Activated CD4-positive, alpha-beta T cell treated with anti-CD3 and anti-CD28 coated beads, Interleukin-2, amount 50 U/mL, for 4 hours (primary cell): ENCODE data around the gene ING5.

ENCODE experiments used
- DNase-seq, 2 experiments: peaks; one replicate each; pipeline ENCODE4 v3.0.0-alpha.2; 2020

Gene ING5

GRCh38 chr2:241720099-241720498, 18.3 kb downstream of the ING5 start:
- DNase-seq, result no peak

DNA sequence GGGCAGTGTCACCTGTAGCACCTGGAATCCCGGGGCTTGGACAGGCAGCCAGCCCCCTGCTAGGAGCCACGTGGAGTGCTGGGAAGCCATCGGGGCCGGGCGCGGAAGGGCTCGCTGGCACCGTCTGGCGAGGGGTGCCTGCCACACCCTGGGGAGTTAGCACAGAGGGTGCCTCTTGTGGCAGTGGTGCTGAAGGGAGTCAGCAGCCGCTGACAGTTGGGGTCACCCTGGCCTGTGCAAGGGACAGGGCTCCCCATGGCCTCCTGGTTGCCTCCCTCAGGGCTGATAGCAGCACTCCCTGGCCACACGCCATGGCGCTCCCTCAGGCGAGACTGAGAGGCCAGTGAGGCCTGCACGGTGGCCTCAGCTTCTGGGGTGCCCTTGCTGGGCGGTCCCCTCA, 18.7 kb downstream of the ING5 start:
- DNase-seq, result no peak

DNA sequence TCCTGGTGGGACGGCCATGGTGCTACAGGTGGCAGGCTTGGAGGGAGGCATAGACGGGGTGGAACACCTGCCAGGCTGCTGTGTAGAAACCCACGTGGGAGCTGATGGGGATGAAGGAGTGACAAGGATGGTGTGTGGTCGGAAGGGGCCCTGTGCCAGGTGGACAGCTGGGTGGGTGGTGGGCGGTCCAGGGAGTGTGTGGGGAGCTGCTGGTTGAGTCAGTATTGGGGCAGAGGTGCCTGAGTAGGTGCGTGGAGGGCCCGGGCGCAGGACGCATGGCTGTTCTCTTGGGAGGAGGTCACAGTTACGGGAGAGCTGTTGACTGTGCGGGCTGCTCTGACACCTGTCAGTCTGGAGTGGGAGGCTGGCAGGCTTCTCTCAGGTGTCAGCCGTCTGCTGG, 20.0 kb downstream of the ING5 start:
- DNase-seq, result no peak

DNA sequence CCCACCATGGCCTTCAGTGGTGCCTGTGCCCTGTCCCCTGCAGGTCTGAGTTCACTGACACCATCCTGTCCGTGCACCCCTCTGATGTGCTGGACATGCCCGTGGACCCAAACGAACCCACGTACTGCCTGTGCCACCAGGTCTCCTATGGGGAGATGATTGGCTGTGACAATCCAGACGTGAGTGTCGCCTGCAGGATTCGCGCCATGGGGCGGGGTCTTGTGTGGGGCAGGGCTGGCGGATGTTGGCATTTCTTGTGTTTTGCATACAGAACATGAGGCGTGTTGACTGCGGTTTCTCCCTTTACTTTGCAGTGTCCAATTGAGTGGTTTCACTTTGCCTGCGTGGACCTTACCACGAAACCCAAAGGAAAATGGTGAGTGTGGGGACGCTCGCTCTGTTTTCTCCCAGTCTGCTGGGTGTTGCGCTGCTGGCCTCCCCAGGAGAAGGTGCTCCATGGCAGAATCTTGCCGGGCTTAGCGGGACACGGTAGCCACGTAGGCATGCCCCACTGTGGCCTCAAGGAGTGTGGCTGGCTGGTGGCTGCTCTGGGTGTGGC, 21.1 kb downstream of the ING5 start:
- DNase-seq, result no peak

GRCh38 chr2:241724259-241724974, 22.6 kb downstream of the ING5 start:
- DNase-seq, result peak in 1 of 2 experiments; percentile 30

DNA sequence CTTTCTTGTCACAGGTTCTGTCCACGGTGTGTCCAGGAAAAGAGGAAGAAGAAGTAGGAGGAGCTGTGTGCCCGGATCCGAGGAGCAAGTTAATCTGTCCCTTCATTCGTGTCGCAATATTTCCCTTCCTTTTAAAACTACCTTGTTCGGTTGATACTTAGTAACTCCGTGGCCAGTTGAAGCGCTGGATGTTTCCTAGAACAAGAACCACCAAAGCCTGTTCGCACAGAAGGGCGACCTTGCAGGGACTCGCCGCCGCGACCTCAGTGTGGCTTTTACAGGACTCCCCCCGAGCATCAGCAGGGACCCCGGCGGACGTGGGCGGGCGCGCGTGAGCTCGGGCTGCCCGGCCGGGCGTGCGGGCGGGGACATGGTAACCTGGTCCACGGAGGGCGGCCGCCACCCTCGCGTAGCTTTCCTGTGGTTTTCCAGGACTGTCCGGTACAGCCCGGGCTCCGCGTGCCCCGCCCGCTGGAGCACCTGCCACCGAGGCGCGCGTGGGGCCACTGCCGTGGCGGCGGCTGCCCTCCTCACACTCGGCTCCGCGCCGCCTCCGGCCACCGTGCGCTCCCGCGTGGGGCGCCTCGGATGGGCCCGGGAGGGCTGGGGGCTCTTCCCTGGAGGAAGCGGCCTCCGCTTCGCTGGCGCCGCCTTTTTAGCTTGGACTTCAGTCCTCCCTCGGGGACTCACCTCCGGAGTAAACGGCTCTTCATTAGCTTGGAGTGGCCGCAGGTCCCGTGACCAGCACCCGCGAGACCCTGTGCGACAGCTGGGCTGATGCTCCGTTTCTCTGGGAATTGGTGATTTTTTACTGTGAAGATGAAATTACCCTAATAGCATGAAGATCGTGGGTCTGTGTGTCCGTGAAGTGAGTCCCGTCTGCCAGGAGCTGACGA, 23.4 kb downstream of the ING5 start:
- DNase-seq, result no peak

GRCh38 chr2:241726459-241726858, 24.6 kb downstream of the ING5 start:
- no peak for DNase-seq

GRCh38 chr2:241728000-241728399, 26.2 kb downstream of the ING5 start:
- no peak for DNase-seq

- DNase-seq, result no peak
Observed at GRCh38 chr2:241728627-241729026, 26.8 kb downstream of the ING5 start.

GRCh38 chr2:241729868-241730267, 28.0 kb downstream of the ING5 start:
- DNase-seq, result no peak

DNA sequence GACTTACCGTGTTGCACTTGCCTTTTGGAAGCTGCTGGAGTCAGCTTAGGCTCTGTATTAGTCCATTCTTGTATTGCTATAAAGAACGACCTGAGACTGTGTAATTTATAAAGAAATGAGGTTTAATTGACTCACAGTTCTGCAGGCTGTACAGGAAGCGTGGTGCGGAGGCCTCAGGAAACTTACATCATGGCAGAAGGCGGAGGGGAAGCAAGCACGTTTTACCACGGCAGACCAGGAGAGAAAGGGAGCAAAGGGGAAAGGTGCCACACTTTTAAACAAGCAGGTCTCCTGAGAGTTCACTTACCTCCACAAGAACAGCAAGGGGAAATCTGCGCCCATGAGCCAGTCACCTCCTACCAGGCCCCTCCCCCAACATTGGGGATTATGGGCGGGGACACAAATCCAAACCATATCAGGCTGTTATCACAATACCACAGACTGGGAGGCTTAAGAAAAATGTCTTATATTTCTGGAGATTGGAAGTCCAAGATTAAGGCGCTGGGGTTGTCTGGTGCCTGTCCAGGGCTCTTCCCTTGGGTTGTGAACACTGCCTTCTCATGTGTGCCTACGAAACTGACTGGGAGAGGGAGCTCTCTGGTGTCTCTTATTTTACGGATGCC, 28.9 kb downstream of the ING5 start:
- no peak for DNase-seq

DNA sequence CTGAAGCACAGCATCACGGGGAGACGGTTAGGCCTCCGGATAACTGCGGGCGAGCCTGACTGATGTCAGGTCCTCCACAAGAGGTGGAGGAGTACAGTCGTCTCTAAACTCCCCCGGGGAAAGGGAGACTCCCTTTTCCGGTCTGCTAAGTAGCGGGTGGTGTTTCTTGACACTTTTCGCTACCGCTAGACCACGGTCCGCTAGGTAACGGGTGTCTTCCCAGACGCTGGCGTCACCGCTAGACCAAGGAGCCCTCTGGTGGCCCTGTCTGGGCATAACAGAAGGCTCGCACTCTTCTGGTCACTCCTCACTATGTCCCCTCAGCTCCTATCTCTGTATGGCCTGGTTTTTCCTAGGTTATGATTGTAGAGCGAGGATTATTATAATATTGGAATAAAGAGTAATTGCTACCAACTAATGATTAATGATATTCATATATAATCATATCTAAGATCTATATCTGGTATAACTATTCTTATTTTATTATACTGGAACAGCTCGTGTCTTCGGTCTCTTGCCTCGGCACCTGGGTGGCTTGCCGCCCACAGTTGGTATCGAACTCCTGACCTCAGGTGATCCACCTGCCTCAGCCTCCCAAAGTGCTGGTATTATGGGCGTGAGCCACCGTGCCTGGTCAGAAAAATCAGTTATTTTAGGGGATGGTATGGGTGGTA, 30.8 kb downstream of the ING5 start:
- DNase-seq, result peak; percentile 44 to 49

DNA sequence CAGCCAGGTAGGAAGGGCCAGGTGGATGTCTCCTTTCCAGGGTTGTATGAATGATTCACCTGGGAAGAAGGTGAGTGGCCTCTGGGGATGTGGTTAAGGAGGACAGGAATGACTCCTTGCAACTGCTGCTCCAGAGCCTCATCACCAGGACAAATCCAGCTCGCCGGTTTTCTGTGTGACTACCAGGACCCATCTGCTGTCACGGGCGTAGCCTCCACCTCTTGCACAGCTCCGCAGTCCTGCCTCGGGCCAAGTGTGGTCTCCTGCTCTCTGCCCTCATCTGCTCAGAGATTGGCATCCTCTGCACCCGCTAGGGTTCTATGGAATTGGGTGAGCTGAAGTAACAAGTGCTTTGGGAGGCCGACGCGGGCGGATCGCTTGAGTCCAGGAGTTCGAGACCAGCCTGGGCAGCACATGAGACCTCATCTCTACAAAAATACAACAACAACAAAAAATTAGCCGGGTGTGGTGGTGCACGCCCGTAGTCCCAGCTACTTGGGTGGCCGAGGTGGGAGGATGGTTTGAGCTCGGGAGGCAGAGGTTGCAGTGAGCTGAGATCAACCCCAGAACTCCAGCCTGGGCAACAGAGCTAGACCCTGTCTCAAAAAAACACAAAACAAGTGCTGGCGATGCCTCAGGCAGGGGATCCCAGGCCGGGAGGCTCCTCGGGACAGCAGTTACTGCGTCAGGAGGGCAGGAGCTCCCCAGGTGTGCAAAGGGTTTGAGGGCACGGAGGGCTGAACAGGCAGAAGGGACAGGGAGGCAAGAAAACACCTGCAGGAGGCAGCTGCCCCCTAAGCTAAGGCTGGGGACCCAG, 31.8 kb downstream of the ING5 start:
- DNase-seq, result no peak

GRCh38 chr2:241734208-241734466, 32.3 kb downstream of the ING5 start:
- DNase-seq, result no peak

GRCh38 chr2:241734467-241735208, 32.8 kb downstream of the ING5 start, which contains the start of gene D2HGDH:
Gene D2HGDH, plus strand, starts transcription at chr2:241734630. Its CDS starts 595 bp downstream, at chr2:241735225.
- peak; percentile 89 for DNase-seq

GRCh38 chr2:241736111-241736510, 34.3 kb downstream of the ING5 start:
- no peak for DNase-seq

- DNase-seq, result no peak
Observed at GRCh38 chr2:241738040-241738686, 36.3 kb downstream of the ING5 start.

- DNase-seq, result no peak
Observed at GRCh38 chr2:241739177-241739576, 37.3 kb downstream of the ING5 start.

DNA sequence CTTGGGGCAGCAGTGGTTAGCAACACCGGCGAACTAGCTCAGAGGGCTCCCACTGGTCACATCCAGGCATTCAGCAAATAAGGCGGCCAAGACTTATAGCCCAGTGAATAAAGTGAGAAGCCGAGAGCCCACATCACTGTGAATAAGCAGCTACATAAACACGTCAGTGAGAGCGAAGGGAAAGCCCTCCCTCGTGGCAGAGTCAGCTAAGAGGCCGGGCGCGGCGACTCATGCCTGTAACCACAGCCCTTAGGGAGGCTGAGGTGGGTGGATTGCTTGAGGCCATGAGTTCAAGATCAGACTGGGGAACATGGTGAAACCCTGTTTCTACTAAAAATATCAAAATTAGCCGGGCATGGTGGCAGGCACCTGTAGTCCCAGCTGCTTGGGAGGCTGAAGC, 37.8 kb downstream of the ING5 start:
- DNase-seq, result peak; percentile 44 to 58

DNA sequence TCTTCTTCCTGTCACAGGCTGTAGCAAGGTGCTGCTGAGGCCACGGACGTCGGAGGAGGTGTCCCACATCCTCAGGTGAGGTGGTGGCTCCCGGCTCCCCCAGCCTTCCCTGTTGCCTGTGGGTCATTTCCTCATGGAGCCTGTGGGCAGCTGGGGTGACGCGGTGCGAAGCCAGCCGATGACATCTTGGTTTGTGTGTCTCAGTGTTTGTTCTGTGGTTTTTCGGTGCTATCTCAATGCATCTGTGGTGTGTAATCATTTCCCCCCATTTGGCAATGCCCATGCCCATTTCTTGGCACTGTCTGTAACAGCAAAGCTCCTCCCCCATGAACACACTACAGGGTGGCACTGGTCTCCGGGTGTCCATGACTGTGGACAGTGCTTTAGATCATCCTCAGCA, 39.2 kb downstream of the ING5 start:
- DNase-seq, result peak; percentile 19 to 25
